Fibroblast of skin of right biceps (primary cell): ENCODE results near the gene MCOLN1.
A peak's percentile ranks its signal among the peaks of the same experiment; 100 is the strongest.

Source experiments
- DNase-seq: peaks from one replicate; pipeline ENCODE4 v3.0.0-alpha.2; 2013

The MCOLN1 gene

DNA sequence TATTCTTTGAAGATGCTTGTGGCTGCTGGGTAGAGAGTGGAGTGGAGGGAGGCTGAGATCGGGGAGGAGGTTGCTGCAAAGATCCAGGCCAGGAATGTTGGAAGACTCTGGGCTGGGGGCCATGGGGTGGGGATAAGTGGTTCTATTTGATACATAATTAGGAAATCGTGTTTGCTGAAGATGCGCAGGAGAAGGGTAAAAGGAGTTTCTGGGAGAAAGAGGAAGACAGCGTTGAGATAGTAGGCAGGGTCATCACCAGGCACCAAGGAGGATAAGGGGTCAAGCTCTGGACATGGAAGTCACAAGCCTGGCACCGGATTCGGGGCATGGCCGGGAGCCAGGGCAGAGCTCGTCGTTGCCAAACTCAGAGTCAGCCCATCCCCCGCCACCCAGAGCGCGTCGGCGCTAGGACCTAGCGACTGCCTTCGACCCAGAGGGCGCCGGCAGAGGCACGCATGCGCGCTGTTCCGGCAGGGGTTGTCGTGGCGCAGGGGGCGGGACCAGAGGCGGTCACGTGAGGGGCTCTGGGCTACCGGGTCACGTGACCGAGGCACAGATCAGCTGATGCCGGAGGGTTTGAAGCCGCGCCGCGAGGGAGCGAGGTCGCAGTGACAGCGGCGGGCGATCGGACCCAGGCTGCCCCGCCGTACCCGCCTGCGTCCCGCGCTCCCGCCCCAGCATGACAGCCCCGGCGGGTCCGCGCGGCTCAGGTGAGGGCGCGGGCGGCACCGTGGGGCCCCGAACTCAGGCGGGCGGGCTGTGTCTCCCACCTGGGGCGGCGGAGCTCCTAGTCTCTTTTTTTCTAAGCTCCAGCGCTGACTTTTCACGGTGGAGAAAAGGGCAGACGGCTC, at the start of gene MCOLN1:
Gene MCOLN1, plus strand, starts transcription at position 553 of the 851 bp plus-strand sequence. Its CDS starts 127 bp downstream, at position 680.
- peak; percentile 96 for DNase-seq

DNA sequence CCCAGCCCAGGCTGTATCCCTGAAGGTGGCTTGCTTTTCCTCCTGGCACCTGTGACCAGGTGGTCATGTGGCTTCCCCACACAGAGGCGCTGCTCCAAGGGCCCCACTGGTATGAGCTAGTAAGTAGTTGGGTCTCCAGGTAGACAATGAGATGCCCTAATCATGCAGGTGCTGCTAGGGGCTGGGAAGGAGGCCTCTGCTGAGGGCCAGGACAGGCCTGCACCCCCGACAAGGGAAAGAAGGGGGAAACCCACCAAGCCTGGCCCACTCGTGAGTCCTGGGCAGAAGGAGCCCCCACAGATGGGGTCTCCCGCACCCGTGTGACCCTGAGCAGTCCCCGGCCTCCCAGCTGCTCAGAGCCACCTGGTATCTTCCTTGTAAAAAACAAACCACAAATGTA, 46.8 kb upstream of the MCOLN1 start:
- DNase-seq, result no peak

GRCh38 chr19:7476241-7476640, 46.2 kb upstream of the MCOLN1 start:
- no peak for DNase-seq

DNA sequence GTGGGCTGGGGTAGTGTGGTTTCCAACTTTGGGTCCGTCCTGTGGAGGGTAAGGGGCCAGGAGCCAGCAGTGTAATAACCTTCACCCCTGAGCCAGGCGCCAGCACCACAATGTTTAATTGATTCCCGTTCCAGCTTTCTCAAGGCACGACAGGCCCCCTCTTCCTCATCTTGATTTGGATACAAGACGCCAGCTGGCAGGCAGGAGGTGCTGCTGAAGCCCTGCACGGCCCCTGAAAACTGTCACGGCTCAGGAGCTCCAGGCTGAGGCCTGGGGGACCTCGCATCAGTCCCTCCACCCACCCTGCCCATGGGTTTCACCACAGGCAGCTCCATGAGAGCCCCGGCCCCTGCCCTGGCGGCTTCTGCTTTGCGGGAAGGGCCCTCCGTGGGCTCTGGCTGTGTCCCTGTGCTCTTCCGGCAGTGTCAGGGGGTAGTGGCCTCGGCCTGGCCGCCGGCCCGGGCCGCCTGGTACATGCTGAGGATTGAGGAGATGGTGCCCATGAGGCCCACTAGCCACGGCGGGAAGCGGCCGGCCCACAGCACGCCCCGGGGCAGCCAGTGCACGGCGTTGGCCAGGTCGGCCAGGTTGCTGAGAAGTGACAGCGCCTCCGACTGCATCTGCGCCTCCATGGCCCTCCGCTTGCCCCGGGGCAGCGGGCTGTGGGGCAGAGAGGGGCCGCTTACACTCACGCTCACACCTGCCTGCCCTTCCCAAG, 45.5 kb upstream of the MCOLN1 start:
- no peak for DNase-seq

GRCh38 chr19:7477758-7478157, 44.7 kb upstream of the MCOLN1 start:
- no peak for DNase-seq

GRCh38 chr19:7478173-7478842, 44.1 kb upstream of the MCOLN1 start:
- no peak for DNase-seq

GRCh38 chr19:7478843-7479227, 43.6 kb upstream of the MCOLN1 start:
- DNase-seq, result no peak

DNA sequence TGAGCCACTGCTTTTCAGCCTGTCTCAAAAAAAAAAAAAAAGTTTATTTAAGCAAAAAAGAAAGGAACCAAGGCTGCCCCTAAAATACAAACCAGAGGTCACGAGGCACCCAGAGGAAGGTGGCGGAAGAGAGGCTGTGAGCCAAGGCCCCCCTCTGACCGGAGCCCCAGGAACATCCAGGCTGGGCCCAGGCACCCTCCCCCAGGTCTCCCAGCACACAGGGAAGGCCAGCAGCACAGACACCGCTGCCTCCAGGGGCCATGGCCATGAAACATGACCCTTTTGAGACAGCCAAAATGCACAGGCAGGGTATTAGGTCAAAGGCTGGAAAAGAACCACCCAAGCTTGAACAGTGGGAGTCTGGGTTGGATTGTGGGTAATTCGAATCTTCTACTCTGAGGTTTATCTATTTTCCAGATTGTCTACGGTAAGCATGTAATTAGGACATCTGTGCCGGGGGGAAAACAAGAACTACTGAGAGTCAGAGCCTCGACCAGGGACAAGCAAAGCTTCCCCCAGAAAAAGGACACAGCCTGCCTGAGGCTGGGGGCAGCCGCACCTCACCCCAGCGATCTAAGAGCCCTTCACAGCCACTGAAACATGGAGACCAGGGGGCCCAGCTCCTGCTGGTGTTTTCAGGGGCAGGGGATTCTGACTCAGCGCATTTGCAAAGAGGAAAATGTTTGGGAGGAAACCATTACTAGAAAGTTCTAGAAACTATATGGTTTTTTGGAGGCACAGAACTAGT, 42.0 kb upstream of the MCOLN1 start:
- DNase-seq, result no peak

GRCh38 chr19:7480970-7481255, 41.5 kb upstream of the MCOLN1 start:
- no peak for DNase-seq

DNA sequence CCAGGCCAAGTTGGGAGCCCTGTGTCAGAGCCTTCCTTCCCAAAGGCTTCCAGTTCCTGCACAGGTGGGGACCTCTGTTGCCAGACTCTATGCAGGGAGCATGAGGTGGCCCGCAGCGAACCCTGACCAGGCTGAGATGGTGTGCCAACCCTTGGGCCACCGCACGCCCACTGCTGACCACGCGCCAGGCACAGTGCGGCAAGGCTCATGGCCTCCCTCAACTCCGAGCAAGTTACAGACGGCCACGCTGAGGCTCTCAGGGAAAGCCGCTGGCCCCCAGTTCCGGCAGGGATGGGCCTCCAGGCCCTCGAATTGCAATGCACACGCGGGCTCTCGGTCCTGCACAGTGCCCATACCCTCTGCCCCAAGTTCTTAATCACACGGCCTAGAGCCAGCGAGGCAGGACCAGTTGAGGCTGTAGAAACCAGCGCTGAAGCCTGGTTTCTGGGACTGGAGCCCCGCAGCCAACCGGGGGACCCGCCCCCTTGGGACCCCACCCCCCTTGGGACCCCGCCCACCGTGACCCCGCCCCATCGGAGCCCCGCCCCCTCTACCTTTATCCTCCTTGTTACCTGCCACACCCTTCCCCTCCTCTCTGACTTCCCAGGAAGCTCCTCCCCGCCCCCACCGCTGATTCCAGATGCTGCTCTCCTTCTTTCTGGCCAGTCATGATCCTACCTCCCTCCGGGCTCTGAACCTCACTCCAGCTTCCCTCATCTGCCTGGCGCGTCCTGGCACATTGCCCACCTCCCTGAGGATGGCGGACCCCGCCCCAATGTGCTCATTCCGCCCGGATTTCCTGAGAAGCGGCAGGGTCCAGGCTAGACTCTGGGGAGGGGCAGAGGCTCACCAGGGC, 39.6 kb upstream of the MCOLN1 start:
- DNase-seq, result peak; percentile 6

GRCh38 chr19:7483720-7484201, 38.7 kb upstream of the MCOLN1 start:
- no peak for DNase-seq

GRCh38 chr19:7486923-7487322, 35.5 kb upstream of the MCOLN1 start:
- DNase-seq, result no peak

DNA sequence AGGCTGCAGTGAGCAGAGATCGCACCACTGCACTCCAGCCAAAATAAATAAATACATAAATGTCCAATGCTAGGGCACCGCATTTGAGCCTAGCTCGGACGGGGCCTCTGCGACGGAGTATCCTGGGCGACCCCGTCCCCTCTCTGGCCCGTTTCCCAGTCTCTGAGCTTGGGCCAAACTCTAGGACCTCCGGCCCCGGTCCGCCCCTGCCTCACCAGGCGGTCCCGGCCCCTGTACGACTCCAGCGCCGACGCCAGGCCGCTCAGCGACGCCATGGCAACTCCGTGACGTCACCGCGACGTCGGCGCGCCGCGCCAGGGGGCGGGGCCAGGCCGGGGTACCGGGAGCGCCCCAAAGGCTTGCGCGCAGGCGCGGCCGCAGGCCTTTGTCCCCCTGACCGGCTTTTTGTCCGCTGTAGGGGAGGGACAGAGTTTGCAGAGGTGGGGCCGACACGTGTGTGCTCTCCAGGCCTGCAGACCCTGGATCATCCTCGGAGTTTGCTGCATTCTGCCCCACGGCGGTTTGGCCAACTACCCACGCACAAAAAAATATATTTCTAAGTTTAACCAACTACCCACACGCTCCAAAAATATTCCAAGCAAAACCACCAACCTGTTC, 33.6 kb upstream of the MCOLN1 start, which contains the start of gene PEX11G:
Gene PEX11G, minus strand, starts transcription at position 300 of the 618 bp plus-strand sequence. Its CDS starts 25 bp downstream, at position 275.
- peak; percentile 84 for DNase-seq

DNA sequence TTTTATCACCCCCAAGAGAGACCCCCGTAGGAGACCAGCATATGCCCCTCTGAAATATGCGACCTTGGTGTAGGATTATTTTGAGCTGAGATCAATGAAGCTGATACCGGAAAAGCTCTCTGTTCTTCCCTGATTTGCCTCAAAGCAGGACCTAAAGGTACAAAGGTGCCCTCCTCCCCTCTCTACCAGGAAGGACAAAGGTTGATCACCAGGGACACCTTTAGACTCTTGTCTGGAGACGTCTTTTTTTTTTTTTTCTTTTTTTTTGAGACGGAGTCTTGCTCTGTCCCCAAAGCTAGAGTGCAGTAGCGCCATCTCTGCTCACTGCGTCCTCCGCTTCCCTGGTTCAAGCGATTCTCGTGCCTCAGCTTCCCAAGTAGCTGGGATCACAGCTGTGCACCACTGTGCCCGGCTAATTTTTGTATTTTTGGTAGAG, 32.8 kb upstream of the MCOLN1 start:
- no peak for DNase-seq

DNA sequence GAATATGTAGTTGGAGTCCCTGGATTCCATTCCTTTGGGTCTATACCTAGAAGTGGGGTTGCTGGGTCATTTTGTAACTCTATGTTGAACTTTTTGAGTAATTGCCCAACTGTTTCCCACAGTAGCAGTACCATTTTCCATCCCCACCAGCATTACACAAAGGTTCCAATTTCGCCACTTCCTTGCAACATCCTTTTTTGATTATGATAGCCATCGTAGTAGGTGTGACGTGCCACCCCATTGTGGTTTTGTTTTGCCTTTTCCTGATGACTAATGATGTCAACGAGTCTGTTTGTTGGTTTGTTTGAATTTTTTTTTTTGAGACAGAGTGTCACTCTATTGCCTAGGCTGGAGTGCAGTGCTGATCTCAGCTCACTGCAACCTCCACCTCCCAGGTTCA, 30.3 kb upstream of the MCOLN1 start:
- peak; percentile 30 for DNase-seq

DNA sequence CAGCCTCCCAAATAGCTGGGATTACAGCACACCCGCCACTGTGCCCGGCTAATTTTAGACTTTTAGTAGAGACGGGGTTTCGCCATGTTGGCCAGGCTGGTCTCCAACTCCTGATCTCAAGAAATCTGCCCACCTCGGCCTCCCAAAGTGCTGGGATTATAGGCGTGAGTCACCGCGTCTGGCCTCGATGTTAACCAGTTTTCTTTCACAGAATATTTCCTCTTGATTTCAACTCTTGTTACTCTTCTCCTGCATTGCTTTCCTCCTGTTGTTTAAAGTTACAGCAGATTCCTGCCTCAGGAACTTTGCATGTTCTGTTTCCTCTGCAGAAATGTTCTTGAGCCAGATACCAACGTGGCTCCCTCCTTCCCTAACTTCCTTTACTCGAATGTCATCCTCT, 29.9 kb upstream of the MCOLN1 start:
- DNase-seq, result no peak

GRCh38 chr19:7494416-7495098, 27.9 kb upstream of the MCOLN1 start:
- no peak for DNase-seq

DNA sequence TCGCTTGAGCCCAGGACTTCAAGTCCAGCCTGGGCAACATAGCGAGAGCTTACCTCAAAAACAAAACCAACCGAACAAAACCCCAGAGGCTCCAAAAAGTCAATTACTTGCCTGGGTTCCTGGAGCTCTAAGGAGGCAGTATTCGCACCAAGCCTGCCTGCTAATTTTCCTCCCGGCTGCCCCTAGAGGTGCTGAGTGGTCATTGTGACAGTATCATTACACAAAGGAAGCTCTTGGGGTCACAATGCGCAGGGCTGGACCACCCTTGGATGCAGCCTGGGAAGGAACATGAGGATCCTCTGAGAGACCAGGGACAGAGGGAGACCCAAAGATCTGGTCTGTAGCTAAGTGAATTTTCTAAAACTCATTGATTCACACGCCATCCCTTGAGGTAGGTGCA, 25.1 kb upstream of the MCOLN1 start:
- DNase-seq, result no peak

DNA sequence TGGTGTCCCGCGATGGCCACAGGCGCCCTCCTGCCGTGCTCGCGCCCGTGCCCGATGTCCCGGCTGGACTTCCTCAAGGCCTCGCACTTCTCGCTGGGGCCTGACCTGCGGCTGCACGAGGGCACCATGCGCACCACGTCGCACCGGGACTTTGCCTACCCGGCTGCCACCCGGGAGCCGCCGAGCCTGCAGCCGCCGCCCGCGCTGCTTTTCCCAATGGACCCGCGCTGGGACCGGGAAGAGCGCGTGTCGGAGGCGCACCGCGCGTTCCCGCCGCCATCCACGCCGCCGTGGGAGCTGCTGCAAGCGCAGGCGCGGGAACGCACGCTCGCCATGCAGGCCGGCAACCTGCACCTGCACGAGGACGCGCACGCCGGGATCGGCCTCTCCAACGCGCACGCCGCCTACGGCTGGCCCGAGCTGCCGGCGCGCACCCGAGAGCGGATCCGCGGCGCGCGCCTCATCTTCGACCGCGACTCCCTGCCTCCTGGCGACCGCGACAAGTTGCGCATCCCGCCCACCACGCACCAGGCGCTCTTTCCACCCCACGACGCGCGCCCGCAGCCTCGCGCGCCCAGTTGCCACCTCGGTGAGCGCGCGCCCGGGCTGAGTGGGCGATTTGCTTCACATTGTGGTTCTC, 21.5 kb upstream of the MCOLN1 start:
- DNase-seq, result peak; percentile 46

GRCh38 chr19:7502552-7502951, 19.9 kb upstream of the MCOLN1 start:
- no peak for DNase-seq
